ENCODE data around the gene FBXO24. TPM values are rescaled to one million over a fixed set of nuclear protein-coding genes. Genes with fewer than 3 reads are reported as not detected.

Gene FBXO24
- total RNA-seq, 1 donor from 2014 or later: 0.61 TPM

DNA sequence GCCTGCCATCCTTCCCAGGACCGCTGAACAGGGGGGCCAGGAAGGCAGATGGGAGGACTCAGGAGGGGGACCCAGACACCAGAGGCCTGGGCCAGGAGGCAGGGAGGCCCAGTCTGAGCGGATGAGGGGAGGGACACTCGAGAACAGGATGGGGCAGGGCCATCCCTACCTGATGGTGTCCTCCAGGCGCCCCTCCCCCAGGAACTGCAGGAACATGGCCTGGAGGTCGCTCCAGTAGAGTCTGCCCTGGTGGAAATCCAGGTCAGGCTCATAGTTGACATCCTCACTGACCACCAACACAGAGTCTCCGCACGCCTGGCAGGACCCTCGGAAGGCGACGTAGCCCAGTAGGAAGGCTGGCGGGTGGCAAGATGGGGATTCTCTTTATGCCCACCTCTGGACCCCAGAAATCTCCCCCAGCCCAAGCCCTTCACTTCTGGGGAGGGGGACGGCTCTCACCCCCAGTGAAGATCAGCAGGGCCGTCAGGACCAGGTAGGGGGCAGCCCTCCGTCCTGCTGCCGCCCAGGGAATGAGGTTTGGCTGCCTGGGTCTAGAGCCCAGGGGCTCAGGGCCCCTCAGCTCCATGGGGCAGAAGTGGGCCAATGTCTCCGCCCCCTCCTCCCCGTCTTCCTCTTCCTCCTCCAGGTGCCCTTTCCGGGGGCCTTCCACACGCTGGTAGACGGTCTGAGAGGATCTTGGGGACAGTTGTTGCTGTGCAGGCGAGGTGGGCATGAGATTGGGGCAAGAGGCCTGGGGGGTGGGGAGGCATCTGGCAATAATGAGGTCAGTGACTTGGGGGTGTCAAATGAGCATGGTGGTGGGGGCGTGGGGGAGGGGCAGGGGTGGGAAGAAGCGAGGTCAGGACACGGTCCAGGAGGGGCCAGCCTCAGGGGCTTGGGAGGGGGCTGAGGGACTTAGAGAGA lies 54.7 kb downstream of the FBXO24 start:
- Mint-ChIP-seq H3K27ac (ENCODE audit: unreplicated experiment) (no peak overlapping the region), H3K36me3 (ENCODE audit: low read depth) (no peaks in the 10 kb centered on the region), H3K9me3 (no peaks in the 10 kb centered on the region), H3K27me3 (ENCODE audit: low read depth) (peaks cover 18% of the 10 kb centered on the region), H3K4me3 (no peak overlapping the region), H3K4me1 (no peaks in the 10 kb centered on the region)
- TF ChIP-seq CTCF (conservative IDR thresholded peaks at IDR 0.05): no peak
- DNase-seq (ENCODE audit: low read depth, low spot score): no peak

DNA sequence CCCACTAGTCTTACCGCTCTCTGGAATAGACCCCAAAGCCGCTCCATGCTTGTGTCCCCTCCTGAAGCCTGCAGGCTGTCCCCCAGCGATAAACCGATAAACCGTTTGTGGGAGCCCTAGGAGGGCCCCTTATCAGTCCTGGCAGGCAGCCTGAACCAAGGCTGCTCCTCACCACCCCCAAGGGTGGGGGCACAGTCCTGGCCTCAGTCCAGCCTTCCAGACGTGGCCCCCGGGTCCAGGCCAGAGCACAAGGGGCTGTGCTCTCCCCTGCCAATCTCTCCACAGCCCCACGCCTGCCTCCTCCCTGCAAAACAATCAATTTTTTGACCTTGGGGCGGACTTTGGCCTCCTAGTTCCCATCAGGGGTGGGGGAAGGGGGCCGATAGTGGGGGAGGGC lies 55.3 kb downstream of the FBXO24 start, which contains the start of gene TFR2:
TSS of gene TFR2 (minus strand) at position 90 of the 397 bp plus-strand sequence. CDS start at position 47, 43 bp downstream.
- H3K36me3 Mint-ChIP-seq (ENCODE audit: low read depth): no peaks in the 10 kb centered on the region
- peaks cover 12% of the 10 kb centered on the region for H3K27me3 Mint-ChIP-seq (ENCODE audit: low read depth)
- H3K4me1 Mint-ChIP-seq: no peaks in the 10 kb centered on the region
- TF ChIP-seq CTCF (conservative IDR thresholded peaks at IDR 0.05): no peak
- no peak within 1 kb of the TSS for H3K4me3 Mint-ChIP-seq
- DNase-seq (ENCODE audit: low read depth, low spot score): no peak
- H3K27ac Mint-ChIP-seq (ENCODE audit: unreplicated experiment): no peak within 1 kb of the TSS
- H3K9me3 Mint-ChIP-seq: no peaks in the 10 kb centered on the region

DNA sequence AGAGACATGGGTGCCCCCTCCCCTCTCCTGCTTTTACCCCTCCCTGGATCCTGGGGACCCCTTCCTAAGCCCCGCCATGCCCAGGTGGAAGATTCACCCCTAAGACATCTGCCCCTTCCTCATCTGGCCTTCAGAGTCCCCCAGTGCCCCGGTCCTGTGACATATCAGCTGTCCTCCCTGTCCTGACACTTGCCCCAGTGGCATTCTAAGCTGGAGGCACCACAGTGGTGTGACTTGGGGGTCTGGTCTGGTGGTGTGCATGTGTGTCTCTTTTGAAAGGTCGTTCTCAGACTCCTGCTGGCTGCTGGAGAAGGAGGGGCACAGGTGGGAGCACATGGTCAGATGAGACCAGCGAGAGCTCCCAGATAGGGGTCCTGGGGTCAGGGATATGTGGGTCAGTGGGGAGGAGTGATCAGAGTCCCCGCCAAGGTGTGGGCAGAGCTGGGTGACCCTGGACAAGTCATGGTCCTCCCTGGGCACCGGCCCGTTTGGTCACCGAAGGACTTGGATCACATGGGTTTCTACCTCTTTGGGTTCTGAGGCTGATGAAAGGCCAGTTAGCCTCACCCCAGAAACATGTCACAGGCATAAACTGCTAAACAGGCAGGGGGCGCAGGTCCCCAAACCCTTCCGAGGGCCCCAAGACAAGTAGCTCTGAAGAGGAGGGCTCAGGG lies 55.9 kb downstream of the FBXO24 start:
- no peak for TF ChIP-seq CTCF (conservative IDR thresholded peaks at IDR 0.05)
- Mint-ChIP-seq H3K4me3 (no peak overlapping the region), H3K36me3 (ENCODE audit: low read depth) (no peaks in the 10 kb centered on the region), H3K9me3 (no peaks in the 10 kb centered on the region), H3K4me1 (no peaks in the 10 kb centered on the region), H3K27me3 (ENCODE audit: low read depth) (peaks cover 8% of the 10 kb centered on the region), H3K27ac (ENCODE audit: unreplicated experiment) (no peak overlapping the region)
- DNase-seq (ENCODE audit: low read depth, low spot score): no peak

DNA sequence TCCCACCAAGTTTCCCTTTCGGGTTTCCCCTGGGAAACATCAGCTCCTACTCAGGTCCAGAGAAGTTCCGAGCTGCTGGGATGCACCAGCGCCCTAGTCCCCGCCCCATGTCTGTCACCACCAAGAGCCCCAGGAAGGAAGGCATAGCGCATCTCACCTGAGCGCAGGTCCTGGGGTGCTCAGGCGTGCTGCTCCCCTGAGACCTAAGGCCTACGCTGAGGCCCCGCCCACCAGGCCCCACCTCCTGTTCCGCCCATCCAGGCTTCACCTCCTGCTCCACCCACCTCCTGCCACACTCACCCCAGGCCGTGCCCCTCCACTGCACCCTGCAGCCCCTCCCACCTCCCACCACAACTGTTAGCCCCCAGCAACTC lies 56.4 kb downstream of the FBXO24 start:
- DNase-seq (ENCODE audit: low read depth, low spot score): no peak
- peaks cover 8% of the 10 kb centered on the region for H3K27me3 Mint-ChIP-seq (ENCODE audit: low read depth)
- no peaks in the 10 kb centered on the region for H3K9me3 Mint-ChIP-seq
- H3K4me3 Mint-ChIP-seq: no peak overlapping the region
- H3K4me1 Mint-ChIP-seq: no peaks in the 10 kb centered on the region
- no peak for TF ChIP-seq CTCF (conservative IDR thresholded peaks at IDR 0.05)
- no peaks in the 10 kb centered on the region for H3K36me3 Mint-ChIP-seq (ENCODE audit: low read depth)
- H3K27ac Mint-ChIP-seq (ENCODE audit: unreplicated experiment): no peak overlapping the region

DNA sequence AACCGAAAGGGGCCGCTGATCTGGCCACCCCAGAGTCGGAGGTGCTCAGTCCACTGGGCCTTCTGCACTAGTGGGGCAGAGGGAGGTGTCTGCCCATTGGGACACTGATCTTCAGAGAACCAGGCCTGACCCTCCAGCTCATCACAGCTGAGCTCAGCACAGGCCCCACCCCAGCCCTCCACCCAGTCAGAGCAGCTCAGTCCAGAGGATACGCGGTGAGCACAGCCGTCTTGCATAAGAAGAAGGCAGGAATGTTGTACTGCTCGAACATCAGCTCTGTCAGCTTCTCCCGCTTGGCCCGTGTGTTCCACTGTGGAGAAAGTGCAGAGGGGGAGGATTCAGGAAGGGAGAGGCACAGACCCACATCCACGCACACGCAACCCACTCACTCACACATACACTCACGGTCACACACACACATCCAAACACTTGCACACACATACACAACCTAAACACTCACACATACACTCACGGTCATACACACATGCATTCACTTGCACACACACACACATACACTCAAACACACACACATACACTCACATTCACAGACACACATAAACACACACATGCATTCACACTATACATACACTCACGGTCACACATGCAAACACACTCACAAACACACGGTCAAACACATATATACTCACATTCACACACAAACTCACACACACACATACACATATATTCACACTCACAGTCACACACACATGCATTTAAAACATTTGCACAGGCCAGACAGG lies 63.9 kb downstream of the FBXO24 start:
- H3K4me1 Mint-ChIP-seq: no peaks in the 10 kb centered on the region
- H3K27ac Mint-ChIP-seq (ENCODE audit: unreplicated experiment): peak overlapping the region; percentile 5
- H3K27me3 Mint-ChIP-seq (ENCODE audit: low read depth): peaks cover 29% of the 10 kb centered on the region
- DNase-seq (ENCODE audit: low read depth, low spot score): no peak
- H3K36me3 Mint-ChIP-seq (ENCODE audit: low read depth): no peaks in the 10 kb centered on the region
- H3K9me3 Mint-ChIP-seq: no peaks in the 10 kb centered on the region
- no peak overlapping the region for H3K4me3 Mint-ChIP-seq
- no peak for TF ChIP-seq CTCF (conservative IDR thresholded peaks at IDR 0.05)
